Osteocyte (in vitro differentiated cells): ENCODE results near the gene RTN4RL1. TPM values are rescaled to one million over a fixed set of nuclear protein-coding genes. Genes with fewer than 3 reads are reported as not detected.

Source experiments
- DNase-seq: peaks from one replicate; pipeline ENCODE4 v3.0.0; 2021; ENCODE audit warnings: mixed read lengths; ENCODE audit not compliant: unreplicated experiment; ENCODE audit errors: extremely low spot score
- H3K27ac Mint-ChIP-seq: one replicate; pipeline ENCODE4 v1.8.0; 2021; ENCODE audit warnings: mild to moderate bottlenecking, mixed read lengths; ENCODE audit not compliant: unreplicated experiment
- H3K27me3 Mint-ChIP-seq: one replicate; pipeline ENCODE4 v1.8.0; 2021; ENCODE audit warnings: mixed read lengths; ENCODE audit not compliant: unreplicated experiment
- H3K36me3 Mint-ChIP-seq: one replicate; pipeline ENCODE4 v1.8.0; 2021; ENCODE audit warnings: mixed read lengths; ENCODE audit not compliant: unreplicated experiment
- H3K4me1 Mint-ChIP-seq: one replicate; pipeline ENCODE4 v1.8.0; 2021; ENCODE audit warnings: mixed read lengths; ENCODE audit not compliant: unreplicated experiment
- H3K4me3 Mint-ChIP-seq: one replicate; pipeline ENCODE4 v1.8.0; 2021; ENCODE audit warnings: mild to moderate bottlenecking, moderate library complexity, mixed read lengths; ENCODE audit not compliant: unreplicated experiment
- H3K9me3 Mint-ChIP-seq: one replicate; pipeline ENCODE4 v1.8.0; 2021; ENCODE audit warnings: mixed read lengths; ENCODE audit not compliant: unreplicated experiment
- CTCF ChIP-seq: fragments of 200-600 bp; sonication (generic); IDR thresholded peaks from 2 replicates; pipeline ENCODE4 v1.5.0; 2021; ENCODE audit warnings: antibody characterized with exemption, mild to moderate bottlenecking, moderate library complexity
- total RNA-seq: library from RNA; stranded (reverse); gene quantifications from 2 replicates; pipeline ENCODE4 v1.2.1, GENCODE V29; 2021

RTN4RL1 gene
- total RNA-seq, 1 donor from 2014 or later: 3.7 TPM

GRCh38 chr17:2023256-2023655, 1.9 kb downstream of the RTN4RL1 start:
- H3K4me3 Mint-ChIP-seq: peak overlapping the region; percentile 52
- H3K36me3 Mint-ChIP-seq: no peaks in the 10 kb centered on the region
- no peak for DNase-seq
- H3K27ac Mint-ChIP-seq: no peak overlapping the region
- H3K9me3 Mint-ChIP-seq: no peaks in the 10 kb centered on the region
- H3K27me3 Mint-ChIP-seq: peaks cover 37% of the 10 kb centered on the region
- TF ChIP-seq CTCF: no peak
- H3K4me1 Mint-ChIP-seq: peaks cover 39% of the 10 kb centered on the region

- DNase-seq: no peak
- no peak overlapping the region for H3K27ac Mint-ChIP-seq
- no peaks in the 10 kb centered on the region for H3K36me3 Mint-ChIP-seq
- peaks cover 42% of the 10 kb centered on the region for H3K27me3 Mint-ChIP-seq
- no peaks in the 10 kb centered on the region for H3K9me3 Mint-ChIP-seq
- H3K4me1 Mint-ChIP-seq: peaks cover 40% of the 10 kb centered on the region
- no peak overlapping the region for H3K4me3 Mint-ChIP-seq
- TF ChIP-seq CTCF: no peak
Observed at GRCh38 chr17:2022647-2023240, 2.4 kb downstream of the RTN4RL1 start.

- Mint-ChIP-seq H3K36me3 (no peaks in the 10 kb centered on the region), H3K4me3 (no peak overlapping the region), H3K27me3 (peaks cover 45% of the 10 kb centered on the region), H3K4me1 (peaks cover 38% of the 10 kb centered on the region), H3K9me3 (no peaks in the 10 kb centered on the region), H3K27ac (no peak overlapping the region)
- no peak for TF ChIP-seq CTCF
- no peak for DNase-seq
Observed at GRCh38 chr17:2020721-2021120, 4.4 kb downstream of the RTN4RL1 start.

- peaks cover 45% of the 10 kb centered on the region for H3K27me3 Mint-ChIP-seq
- no peak overlapping the region for H3K4me3 Mint-ChIP-seq
- H3K27ac Mint-ChIP-seq: no peak overlapping the region
- DNase-seq: no peak
- H3K36me3 Mint-ChIP-seq: no peaks in the 10 kb centered on the region
- TF ChIP-seq CTCF: no peak
- no peaks in the 10 kb centered on the region for H3K9me3 Mint-ChIP-seq
- H3K4me1 Mint-ChIP-seq: peaks cover 42% of the 10 kb centered on the region
Observed at GRCh38 chr17:2019723-2020122, 5.4 kb downstream of the RTN4RL1 start.

- Mint-ChIP-seq H3K4me3 (no peak overlapping the region), H3K9me3 (no peaks in the 10 kb centered on the region), H3K27me3 (peaks cover 45% of the 10 kb centered on the region), H3K36me3 (no peaks in the 10 kb centered on the region), H3K27ac (no peak overlapping the region), H3K4me1 (peaks cover 47% of the 10 kb centered on the region)
- TF ChIP-seq CTCF: no peak
- no peak for DNase-seq
Observed at GRCh38 chr17:2018716-2019510, 6.2 kb downstream of the RTN4RL1 start.
